Calu3 (cell line): ENCODE measurements around the gene INHBE. TPM values are rescaled to one million over a fixed set of nuclear protein-coding genes. Genes with fewer than 3 reads are reported as not detected.

ENCODE experiments used
- total RNA-seq: library from RNA; stranded (reverse); gene quantifications from 2 replicates; pipeline ENCODE4 v1.2.3, GENCODE V29; 2022

INHBE gene
- total RNA-seq, 1 experiment from 2014 or later, result 0.38 TPM

Other genes starting within 250 kb of the INHBE start
- gene NXPH4, start 238.5 kb upstream of the INHBE start, total RNA-seq, result 2.0 and 4.1 TPM in 2 replicates
- gene SHMT2, start 225.6 kb upstream of the INHBE start, total RNA-seq, result 203 and 243 TPM in 2 replicates
- gene STAC3, start 204.1 kb upstream of the INHBE start, total RNA-seq, result 5.0 and 7.0 TPM in 2 replicates
- gene R3HDM2, start 24.3 kb upstream of the INHBE start, total RNA-seq, result 77.3 and 87.6 TPM in 2 replicates
- gene INHBC, start 20.5 kb upstream of the INHBE start, total RNA-seq, result not detected in 2 replicates
- gene GLI1, start 4.5 kb downstream of the INHBE start, total RNA-seq, result 0.54 and 0.61 TPM in 2 replicates
- gene ARHGAP9, start 24.6 kb downstream of the INHBE start, total RNA-seq, result 0.39 TPM in 1 of 2 replicates, not detected in the other
- 358 and 369 TPM in 2 replicates for gene MARS1, start 32.8 kb downstream of the INHBE start, total RNA-seq
- gene DDIT3, start 65.2 kb downstream of the INHBE start, total RNA-seq, result 70.2 and 80.5 TPM in 2 replicates
- 119 and 127 TPM in 2 replicates for gene MBD6, start 67.5 kb downstream of the INHBE start, total RNA-seq
- 121 and 131 TPM in 2 replicates for gene DCTN2, start 91.9 kb downstream of the INHBE start, total RNA-seq
- 0.10 TPM in 1 of 2 replicates, not detected in the other for gene KIF5A, start 94.7 kb downstream of the INHBE start, total RNA-seq
- 66.3 and 80.3 TPM in 2 replicates for gene PIP4K2C, start 135.9 kb downstream of the INHBE start, total RNA-seq
- 23.1 and 25.9 TPM in 2 replicates for gene DTX3, start 149.5 kb downstream of the INHBE start, total RNA-seq
- 2.2 and 4.7 TPM in 2 replicates for gene ARHGEF25, start 156.1 kb downstream of the INHBE start, total RNA-seq
- 8.1 and 11.1 TPM in 2 replicates for gene B4GALNT1, start 177.9 kb downstream of the INHBE start, total RNA-seq
- gene OS9, start 238.8 kb downstream of the INHBE start, total RNA-seq, result 221 and 258 TPM in 2 replicates